Stimulated activated CD4-positive, alpha-beta T cell treated with anti-CD3 and anti-CD28 coated beads, Interleukin-4, amount 100 ng/mL, for 48 hours (primary cell): Measurements from ENCODE around the gene FBLN2.
"Not testable (repeated sequence)": the region's sequence is repeated elsewhere in the genome, so short reads cannot be mapped to it uniquely, and the experiment has no call there.

Experiments
- DNase-seq, 2 donors: peaks; one replicate each; pipeline ENCODE4 v3.0.0-alpha.2; 2020; ENCODE audit warnings: low read depth in 2 of 2

FBLN2 gene

GRCh38 chr3:13549623-13550422 is 898 bp downstream of the FBLN2 start:
- no peak for DNase-seq

- DNase-seq, result no peak
Measured at GRCh38 chr3:13550423-13550690, 1.4 kb downstream of the FBLN2 start.

- DNase-seq, result no peak
Measured at GRCh38 chr3:13550791-13551360, 2.0 kb downstream of the FBLN2 start.

- no peak for DNase-seq
Measured at GRCh38 chr3:13552857-13553652, 4.1 kb downstream of the FBLN2 start.

GRCh38 chr3:13553686-13554085 is 4.8 kb downstream of the FBLN2 start:
- no peak for DNase-seq

GRCh38 chr3:13555753-13556152 is 6.8 kb downstream of the FBLN2 start:
- no peak for DNase-seq

- DNase-seq, result no peak
Measured at GRCh38 chr3:13556207-13556606, 7.3 kb downstream of the FBLN2 start.

GRCh38 chr3:13556917-13557316 is 8.0 kb downstream of the FBLN2 start:
- no peak for DNase-seq

- DNase-seq, result no peak
Measured at GRCh38 chr3:13557417-13557816, 8.5 kb downstream of the FBLN2 start.

GRCh38 chr3:13557926-13558325 is 9.0 kb downstream of the FBLN2 start:
- DNase-seq, result no peak

GRCh38 chr3:13558651-13559050 is 9.7 kb downstream of the FBLN2 start:
- DNase-seq, result no peak

GRCh38 chr3:13559764-13560525 is 11.0 kb downstream of the FBLN2 start:
- DNase-seq, result no peak

GRCh38 chr3:13561376-13561775 is 12.5 kb downstream of the FBLN2 start:
- no peak for DNase-seq

- DNase-seq, result no peak
Measured at GRCh38 chr3:13561967-13562366, 13.0 kb downstream of the FBLN2 start.

- not testable (repeated sequence) for DNase-seq
Measured at GRCh38 chr3:13562421-13562820, 13.5 kb downstream of the FBLN2 start.

GRCh38 chr3:13563321-13563720 is 14.4 kb downstream of the FBLN2 start:
- DNase-seq, result no peak

GRCh38 chr3:13563911-13564310 is 15.0 kb downstream of the FBLN2 start:
- no peak for DNase-seq

- no peak for DNase-seq
Measured at GRCh38 chr3:13564751-13565560, 16.0 kb downstream of the FBLN2 start.

- DNase-seq, result no peak
Measured at GRCh38 chr3:13565581-13566452, 16.9 kb downstream of the FBLN2 start.

- DNase-seq, result no peak
Measured at GRCh38 chr3:13566453-13566748, 17.5 kb downstream of the FBLN2 start.
